GM19023 (cell line): ENCODE results near the gene FOXD4L5.
"Not testable (repeated sequence)": the region's sequence is repeated elsewhere in the genome, so short reads cannot be mapped to it uniquely, and the experiment has no call there.

Source experiments
- ATAC-seq: cut with Tn5 transposase; IDR thresholded peaks from one replicate; pipeline ENCODE4 v1.9.1; 2021; ENCODE audit warnings: mild to moderate bottlenecking, moderate library complexity; ENCODE audit not compliant: unreplicated experiment

The FOXD4L5 gene

DNA sequence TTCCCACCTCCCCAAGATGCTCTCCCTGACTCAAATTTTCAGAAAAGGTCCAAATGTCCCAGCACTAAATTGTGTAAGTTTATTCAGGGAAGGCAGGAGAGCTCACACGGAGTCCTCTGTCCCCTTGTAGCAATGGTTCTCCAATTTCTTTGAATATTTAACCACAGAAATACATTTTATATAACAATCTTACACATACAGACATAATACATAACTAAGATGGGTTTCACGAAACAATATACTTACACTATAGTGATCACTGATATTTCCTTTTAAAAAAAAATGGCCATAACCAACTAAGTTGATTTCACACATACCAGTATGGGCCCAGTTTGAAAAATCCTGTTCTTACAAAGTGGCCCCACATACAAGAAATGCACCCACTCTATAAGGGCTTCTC is at the start of gene FOXD4L5:
Gene FOXD4L5 (minus strand): TSS at position 101 of the 400 bp plus-strand sequence. CDS start 832 bp downstream, outside the sequence.
- ATAC-seq, result not testable (repeated sequence)

DNA sequence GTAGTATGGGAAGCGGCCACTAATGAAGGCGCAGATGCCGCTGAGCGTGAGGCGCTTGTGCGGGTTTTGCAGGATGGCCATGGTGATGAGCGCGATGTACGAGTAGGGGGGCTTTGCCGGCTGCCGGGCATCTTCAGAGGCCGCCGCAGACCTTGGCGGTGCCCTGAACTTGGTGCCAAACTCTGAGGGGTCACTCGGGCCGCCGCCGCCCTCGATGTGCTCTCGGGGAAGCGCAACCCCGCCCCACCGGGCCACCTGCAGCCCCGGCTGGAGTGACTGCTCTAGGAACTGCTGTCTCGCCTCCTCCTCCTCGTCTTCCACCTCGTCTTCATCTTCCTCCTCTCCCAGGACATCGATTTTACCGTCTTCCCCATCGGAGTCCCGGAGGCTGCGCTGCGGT is 1.1 kb downstream of the FOXD4L5 start:
- not testable (repeated sequence) for ATAC-seq

DNA sequence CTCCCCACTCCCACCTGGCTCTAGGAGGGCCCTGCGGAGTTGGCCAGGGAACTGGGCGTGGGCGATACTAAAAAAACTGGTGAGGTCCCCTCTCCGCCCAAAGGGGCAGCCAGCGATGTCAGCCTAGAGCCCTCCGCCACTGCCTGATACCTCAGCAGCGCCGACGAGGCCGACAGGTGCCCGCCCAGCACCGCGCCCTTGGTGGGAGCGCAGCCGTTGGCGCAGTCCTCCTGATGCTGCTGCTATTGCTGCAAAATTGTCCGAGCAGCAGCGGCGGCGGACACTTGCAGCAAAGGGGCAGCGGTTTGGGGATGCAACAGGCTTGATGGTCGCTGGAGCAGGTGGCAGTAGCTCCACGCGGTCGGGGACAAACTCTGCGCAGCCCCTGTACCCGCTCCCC is 2.0 kb downstream of the FOXD4L5 start:
- not testable (repeated sequence) for ATAC-seq
